Measurements from ENCODE around the gene ITGB7.

Gene ITGB7, protein sequence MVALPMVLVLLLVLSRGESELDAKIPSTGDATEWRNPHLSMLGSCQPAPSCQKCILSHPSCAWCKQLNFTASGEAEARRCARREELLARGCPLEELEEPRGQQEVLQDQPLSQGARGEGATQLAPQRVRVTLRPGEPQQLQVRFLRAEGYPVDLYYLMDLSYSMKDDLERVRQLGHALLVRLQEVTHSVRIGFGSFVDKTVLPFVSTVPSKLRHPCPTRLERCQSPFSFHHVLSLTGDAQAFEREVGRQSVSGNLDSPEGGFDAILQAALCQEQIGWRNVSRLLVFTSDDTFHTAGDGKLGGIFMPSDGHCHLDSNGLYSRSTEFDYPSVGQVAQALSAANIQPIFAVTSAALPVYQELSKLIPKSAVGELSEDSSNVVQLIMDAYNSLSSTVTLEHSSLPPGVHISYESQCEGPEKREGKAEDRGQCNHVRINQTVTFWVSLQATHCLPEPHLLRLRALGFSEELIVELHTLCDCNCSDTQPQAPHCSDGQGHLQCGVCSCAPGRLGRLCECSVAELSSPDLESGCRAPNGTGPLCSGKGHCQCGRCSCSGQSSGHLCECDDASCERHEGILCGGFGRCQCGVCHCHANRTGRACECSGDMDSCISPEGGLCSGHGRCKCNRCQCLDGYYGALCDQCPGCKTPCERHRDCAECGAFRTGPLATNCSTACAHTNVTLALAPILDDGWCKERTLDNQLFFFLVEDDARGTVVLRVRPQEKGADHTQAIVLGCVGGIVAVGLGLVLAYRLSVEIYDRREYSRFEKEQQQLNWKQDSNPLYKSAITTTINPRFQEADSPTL

DNA sequence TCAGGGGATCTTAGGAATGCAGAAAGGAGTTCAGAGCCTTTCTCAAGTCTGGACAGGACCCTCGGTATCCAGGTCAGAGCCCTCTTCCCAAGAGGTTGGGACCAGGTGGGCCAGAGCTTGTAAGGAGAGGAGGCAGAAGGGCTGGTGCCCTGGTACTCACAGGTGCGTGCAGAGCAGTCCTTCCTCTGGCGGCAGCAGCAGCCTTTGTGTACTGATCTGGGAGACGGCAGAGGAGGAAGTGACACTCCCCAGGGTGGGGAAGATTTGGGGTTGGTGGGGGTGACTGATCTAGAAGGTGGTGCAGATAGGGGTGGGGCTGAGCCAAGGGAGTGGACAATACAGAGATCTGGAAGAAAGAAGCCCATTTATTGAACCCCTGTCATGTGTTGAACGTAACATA lies at the start of gene ITGB7:
Gene ITGB7 (minus strand): TSS at position 210 of the 400 bp plus-strand sequence. CDS start 6,808 bp downstream, outside the sequence.
- no peak for DNase-seq

DNA sequence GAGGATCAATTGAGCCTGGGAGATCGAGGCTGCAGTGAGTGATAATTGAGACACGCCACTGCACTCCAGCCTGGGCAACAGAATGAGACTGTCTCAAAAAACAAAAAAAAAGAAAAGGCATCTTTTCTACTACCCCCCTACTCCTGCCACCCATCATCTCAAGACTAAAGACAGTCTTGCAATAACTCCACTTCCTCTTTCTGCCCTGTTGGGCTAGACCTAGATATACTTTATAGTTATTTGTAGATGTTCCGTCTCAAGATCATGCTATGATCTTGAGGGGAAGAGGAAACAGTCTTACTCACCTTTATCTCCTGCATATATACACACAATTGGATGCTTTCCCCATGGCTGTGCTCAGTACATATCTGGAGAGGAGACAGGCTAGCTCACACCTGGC lies 48.9 kb upstream of the ITGB7 start:
- peak; percentile 36 to 42 for DNase-seq

DNA sequence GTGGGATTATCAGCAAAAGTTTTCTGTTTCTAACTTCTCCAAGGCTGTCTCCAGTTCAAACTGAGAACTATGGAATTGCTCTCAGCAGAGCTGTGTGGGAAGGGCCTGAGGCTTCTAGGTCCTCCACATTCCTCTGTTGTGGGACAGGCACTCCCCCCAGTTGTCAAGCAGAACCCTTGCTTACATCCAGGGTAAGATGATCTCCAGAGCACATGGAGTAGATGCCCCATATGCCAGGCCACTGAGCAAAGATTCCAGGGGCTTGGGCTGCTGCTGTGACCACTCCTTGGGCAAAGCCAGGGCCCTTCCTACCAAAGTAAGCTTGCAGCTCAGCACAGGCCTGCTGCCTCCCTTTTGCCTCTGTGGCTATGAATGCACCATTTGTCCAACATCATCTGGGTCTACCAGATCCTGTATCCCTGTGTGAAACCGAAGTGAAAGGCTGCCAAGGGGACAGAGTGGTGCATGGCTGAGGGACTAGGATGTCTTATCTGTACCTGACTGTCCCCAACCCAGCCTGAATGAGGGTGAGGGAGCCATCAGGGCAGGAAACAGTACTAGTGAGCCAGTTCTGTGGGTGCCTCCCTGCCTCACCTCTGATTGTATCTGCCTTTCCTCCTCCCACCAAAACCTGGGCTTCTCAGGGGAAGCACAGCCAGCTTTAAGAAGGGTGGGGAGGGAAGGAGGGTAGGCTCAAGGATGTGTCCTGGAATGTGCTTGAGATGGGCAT lies 47.9 kb upstream of the ITGB7 start:
- DNase-seq, result no peak

DNA sequence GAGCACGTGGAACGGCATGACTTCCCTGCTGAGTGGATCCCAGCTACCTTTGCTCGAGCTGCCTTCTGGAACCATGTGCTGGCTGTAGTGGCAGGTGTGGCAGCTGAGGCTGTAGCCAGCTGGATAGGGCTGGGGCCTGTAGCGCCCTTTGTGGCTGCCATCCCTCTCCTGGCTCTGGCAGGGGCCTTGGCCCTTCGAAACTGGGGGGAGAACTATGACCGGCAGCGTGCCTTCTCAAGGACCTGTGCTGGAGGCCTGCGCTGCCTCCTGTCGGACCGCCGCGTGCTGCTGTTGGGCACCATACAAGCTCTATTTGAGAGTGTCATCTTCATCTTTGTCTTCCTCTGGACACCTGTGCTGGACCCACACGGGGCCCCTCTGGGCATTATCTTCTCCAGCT lies 46.2 kb upstream of the ITGB7 start:
- DNase-seq, result no peak

DNA sequence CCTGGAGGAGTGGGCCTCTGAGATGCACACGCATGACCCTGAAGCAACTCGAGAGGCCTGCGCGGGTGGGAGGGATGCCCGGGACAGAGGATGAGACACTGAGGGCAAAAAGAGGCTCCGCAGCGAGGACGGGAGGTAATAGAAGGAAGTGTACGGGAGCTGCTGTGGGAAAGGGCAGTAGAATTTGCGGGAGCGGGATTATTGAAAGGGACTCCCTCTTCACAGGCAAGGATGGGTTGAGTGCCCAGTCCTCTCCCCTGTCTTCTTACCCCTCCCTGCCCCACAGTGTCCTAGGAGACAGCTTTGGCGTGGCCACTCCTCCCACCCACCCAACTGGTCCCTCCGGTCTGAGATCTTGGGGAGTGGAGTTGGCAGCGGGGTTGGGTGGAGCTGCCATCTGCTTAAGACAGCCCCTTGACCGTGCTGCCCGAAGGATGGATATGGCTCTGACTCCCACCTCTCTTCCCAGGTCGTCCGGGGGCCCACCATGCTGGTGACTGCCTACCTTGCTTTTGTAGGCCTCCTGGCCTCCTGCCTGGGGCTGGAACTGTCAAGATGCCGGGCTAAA lies 45.4 kb upstream of the ITGB7 start:
- no peak for DNase-seq

DNA sequence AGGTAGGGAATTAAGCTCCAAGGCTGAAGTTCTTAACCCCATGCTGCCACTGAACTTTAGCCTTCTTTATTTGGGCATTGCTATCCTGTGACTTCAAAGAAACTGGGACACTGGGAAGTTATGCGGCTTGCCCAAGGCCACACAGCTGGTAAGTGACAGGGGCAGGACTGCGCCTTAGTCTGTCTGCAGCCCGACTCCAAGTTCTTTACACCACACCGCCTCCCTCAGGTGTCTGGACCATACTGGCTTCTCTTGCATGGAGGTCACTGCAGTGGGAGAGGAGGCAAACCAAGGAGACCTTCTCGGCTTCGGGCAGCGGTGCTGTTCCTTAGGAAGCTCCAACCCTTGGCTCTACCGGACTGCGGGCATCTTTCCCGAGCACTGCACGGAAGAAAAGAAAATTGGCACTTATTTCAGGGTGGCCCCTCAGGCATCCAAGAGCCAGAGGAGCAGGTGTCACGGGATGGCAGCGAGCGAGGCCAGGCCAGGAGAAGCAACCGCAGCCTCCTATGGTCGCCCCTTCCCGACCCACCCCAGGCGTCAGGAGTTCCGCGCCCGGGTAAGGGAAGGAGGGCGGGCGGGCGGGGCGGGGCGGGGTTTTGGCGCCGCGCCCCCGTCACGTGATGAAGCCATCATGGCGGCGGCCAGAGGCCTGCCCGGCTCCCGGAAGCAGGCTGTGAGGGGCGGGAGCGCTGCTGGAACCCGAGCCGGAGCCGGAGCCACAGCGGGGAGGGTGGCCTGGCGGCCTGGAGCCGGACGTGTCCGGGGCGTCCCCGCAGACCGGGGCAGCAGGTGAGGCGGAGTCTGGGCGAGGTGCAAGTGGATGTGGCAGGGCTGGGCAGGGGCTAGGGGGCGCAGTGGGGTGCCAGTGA lies 44.7 kb upstream of the ITGB7 start:
- peak; percentile 61 to 68 for DNase-seq

DNA sequence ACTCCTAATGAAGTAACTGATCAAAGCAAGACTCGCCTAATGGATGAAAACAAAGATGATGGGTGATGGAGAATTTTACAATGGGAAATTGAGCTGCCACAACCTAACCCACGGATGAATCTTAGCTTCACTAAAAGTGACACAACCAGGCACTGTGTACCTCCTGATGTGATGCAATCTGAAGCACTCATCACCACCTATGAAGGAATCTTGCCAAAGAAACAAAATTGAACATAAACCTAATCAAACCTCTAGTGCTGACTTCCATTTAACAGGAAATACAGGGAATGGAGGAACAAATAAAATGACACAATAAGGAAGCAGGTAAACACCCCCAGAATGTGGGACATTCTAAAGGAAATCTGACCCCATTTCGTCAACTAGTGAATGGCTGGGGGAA lies 38.2 kb upstream of the ITGB7 start:
- DNase-seq, result no peak

DNA sequence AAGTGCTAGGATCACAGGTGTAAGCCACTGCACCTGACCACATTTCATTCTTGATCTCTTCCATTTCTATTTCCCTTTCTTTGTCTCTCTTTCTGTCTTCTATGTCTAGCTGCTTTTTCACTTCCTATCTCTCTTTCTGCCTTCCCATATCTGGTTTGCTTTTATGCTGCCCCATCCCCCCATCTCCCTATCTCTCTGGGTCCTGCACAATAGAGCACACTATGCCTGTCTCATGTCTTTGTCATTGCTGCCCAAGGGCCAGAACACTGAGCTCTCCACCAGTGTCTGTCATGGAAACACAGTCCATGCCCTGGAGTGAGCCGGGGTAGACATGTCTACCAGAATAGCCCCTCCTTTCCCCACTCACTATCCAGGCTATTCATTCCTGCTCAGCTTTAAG lies 37.3 kb upstream of the ITGB7 start:
- no peak for DNase-seq

DNA sequence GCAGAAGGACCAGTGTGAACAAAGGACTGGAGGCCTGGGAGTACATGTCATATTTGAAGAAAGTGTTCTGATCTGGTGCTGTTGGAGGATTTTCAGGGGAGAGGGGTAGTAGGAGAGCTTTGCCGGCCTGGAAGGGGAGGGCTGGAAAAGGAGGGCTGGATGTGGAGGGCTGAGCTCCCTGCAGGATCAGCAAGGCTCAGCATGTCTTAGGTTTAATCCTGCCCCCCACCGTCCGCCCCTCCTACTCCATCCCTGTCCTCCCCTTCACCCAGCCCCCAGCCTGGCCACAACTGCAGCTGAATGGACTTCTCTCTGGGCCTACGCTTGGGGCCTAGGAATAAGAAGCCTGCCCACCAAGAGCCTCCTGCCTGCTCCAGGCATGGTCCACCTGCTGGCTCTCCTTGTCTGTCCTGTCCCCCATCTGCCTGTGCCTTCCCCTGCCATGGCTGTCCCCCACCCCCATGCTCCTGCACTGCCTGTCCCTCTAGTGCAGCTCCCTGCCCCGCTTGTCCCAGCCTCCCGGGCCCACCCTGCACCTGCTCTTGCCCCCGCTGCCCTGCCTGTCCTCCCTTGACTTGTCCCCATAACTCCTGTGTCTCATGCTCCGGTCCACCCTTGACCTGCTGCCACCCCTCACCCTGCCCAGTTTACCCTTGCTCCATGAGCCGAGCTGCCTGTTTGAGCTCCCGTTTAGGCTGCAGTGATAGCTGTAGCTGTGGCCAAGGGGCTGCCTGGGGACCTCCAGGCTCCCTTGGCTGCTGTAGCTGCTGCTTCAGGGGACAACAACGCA lies 34.8 kb upstream of the ITGB7 start:
- DNase-seq, result no peak

DNA sequence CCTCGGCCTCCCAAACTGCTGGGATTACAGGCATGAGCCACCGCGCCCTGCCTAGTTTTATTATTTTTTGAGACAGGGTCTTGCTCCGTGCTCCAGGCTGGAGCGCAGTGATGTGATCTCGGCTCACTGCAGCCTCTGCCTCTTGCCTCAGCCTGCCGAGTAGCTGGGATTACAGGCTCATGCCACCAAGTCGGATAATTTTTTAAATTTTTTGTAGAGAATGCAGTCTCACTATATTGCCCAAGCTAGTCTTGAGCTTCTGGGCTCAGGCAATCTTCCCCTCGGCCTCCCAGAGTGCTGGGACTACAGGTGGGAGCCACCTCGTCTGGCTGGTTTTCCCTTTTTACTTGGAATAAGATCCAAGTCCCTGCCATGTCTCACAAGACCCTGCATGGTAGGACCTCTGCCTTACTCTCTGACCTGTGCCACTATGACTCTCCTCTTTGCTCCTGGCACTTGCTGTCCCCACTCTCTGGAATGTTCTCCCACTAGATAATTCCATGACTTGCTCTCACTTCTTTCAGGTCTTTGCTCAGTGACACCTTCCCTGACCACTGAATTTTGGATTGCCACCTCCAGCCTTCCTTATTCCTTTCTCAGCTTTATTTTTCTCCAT lies 32.7 kb upstream of the ITGB7 start:
- DNase-seq, result no peak

DNA sequence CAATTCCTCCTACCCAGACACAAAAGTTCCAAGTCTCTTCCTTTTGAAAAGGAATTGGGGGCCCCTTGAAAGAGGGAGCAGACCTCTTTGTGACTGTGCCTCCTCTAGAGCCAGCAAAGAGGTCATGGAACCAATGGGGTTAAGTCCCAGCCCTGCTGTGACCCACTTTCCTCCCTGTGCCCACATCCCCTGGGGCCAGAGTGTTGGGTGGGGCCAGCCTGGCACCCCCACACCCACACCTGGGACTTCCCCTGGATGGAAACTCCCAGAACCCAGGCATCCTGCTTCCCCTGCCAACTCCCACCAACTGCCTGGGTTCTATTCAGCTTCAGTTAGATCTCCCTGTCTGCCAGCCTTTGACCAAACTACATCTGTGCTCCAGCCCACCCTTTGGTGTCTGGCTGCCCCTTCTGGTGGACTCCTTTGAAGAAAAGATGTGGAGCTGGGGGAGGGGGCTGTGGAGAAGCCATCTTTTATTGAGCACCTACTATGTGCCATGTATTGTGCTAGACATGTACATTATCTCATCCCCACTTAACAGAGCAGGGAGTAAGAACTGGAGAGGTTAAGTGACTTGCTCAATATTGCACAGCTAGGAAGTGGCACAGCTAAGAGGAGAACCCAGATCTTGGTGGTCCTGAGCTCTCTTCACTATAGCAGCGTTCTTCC lies 29.5 kb upstream of the ITGB7 start:
- no peak for DNase-seq

DNA sequence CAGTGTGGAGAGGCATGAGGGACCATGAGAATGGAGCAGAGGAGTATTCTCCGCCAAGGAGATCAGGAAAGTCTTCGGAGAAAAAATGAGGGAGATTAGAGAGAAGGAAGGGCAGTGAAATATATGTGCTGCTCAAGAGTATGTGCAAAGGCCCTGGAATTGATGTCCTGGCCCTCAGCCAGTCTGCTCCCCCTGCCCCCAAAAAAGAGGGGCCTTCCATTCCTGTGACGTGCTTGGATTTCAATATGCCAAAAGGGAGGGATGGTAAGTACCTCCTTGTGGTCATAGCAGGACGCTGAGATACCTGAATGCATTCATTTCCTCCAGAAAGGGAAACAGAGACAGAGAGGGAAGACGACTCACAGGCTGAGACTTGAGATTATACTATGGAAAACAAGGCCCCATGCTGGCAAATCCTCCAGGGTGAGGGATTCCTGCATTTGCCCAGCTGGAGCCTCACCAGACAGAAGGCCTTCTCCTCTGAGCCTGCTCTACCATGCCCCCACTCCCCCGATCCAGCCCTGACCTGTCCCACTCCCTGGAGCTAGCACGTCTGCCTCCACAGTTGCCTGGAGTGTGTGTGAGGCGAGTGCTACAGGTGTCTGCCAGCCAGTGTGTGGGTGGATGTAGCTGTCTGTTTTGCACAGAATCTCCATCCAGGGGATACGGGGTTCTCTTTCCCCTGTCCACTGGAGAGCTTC lies 28.8 kb upstream of the ITGB7 start:
- DNase-seq, result no peak

DNA sequence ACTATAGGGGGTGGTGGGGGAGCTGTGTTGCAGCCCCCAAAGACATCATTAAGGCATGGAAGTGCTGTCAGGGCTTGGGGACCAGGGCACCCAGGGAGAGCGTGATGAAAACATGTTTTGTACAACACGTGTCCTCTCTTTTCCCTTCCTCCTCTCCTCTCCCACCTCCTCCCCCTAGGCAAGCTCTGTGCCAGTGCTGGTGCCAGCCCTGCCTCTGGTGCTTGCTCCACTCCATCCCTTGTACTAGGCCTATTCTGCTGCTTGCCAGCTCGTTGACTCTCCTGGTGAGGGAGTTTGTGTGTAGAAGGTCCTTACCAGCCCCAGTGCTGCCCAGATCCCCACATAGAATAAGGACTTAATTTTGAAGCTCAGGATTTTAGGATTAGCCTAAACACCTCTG lies 28.1 kb upstream of the ITGB7 start:
- DNase-seq, result no peak

DNA sequence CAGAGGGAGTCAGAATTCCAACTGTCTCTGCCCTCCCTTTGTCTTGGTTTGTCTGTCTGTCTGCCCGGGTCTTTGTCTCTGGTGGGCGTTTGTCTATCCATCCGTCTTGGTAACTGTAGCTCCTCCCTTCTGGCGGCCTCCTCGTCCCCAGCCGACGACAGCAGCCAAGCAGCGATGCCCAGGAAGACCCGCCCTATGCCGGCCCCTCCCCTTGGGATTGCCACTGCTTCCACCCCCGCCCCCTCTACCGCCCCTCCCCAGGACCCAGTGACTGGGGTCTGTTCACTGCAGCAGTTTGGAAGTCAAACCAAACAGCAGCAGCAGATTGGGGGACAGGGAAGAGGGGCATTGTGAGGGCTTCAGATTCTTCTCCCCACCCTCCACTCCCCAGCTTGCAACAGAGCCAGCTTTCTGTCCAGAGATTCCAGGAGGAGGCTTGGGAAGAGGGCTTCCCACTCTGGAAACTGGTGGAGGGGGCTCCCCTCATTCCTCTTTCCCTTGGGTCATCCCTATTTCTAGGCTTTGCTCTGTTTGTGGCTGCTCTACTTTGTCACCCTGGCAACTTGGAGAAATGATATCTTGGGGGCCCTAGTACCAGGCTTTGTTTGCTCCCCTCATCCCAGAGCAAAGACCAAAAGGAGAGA lies 27.3 kb upstream of the ITGB7 start:
- no peak for DNase-seq

DNA sequence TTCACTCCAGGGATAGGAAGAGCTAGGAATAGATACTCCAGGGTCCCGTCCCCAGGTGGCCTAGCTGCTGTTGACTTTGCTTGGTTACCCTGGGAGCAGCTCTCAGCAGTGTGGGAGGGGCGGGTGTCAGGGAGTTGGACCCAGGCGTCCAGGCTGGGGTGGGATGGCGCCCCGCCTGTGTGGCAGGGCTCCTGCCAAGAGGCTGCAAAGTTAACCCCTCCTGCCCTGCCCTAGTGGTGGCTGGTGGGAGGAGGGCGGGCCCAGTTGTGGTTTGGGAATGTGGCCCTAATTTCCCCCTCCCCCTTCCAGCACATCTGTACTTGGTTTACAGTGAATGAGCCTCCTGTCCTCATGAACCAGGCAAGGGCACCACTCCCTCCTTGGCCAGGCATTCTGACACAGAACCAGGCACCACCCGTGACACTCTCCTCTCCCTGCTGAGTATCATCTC lies 26.6 kb upstream of the ITGB7 start:
- DNase-seq, result no peak

DNA sequence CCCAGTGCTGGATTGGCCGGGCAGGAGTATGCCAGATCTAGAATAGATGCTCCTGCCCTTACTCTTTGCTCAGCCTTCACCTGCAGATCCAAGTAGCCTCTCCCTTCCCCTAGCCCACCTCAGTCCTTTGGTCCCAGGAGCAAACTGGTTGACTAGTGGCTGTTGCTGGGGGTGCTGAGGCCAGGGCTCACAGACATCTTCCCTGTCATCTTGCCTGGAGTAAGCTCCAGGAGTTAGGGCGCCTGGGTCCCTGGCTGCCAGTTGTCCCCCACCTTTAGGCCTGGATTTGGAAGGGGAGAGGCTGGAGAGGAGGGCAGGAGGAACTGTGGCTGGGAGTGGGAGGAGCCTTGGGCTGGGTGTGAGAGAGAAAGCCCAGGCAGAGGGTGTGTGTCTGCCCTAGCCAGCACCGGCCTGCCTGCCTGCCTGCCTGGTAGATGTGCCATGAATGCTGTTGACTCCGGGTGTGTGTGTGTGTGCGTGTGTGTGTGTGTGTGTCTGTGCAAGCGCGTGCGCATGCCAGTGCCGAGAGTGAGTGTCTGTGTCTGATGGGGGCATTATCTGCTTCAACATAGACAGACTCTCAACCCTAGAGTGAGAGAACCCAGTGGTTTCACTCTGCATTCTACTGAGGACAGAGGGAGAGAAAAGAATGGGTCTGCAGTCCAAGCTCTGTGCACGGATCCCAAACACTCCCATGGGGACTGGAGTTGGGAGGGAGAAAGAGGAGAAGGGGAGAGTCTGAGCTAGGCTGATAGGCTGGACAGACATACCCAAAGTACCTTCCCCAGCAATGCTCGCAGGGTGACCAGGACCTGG lies 25.8 kb upstream of the ITGB7 start:
- DNase-seq, result peak in 1 of 2 donors; percentile 36

DNA sequence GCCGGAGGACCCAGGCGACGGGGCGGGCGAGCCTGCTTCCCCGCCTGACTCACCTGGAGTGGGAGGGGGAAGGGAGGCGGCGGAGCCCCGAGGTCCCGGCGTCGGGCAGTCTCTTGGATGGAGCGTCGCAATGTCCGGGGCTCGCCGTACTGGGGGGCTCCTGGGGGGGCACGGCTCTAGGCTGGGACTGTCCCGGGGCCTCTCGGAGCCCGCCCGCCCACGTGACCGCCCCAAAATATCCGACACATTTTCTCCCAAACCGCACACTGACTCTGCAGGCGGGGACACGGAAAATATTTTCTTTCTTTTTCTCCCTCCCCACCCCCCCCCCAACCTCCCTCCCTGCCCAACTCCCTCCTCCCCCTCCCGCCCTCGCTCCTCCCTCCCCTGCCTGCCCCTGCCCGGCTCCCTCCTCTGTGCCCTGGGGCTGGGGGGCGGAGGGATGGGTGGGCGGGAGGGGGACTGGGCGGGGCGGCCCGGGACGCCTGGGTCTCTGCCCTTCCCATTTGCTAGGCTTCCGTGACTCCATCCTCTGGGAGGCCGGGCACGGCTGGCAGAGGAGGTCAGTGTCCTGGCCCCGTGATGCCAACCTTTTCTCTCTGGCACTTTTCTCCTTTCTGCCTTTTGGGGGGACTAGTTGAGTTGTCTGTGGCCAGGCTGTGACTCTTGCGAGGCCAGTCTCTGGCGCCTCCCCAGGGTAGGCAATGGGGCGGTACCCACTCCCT lies 25.0 kb upstream of the ITGB7 start, which contains the start of gene RARG:
Gene RARG (minus strand): TSS at position 289 of the 725 bp plus-strand sequence. CDS start 4,664 bp downstream, outside the sequence.
- no peak for DNase-seq

DNA sequence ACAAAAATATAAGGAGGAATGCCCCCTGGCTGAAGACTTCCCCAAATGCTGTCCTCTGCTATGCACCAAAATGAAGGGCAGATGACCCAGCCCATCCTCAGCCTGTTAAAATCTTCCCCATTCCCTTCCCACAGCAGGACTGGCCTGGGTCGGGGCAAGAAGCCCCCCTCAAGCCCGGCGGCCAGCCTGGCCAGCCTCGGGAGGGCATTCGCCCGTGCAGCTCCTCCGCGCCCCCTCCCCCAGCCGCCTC lies 24.5 kb upstream of the ITGB7 start:
- no peak for DNase-seq

All from inflammatory macrophage treated with lipopolysaccharide for 1 hour (primary cell).